GM13976 (cell line): ENCODE measurements around the gene TCP1.
A peak's percentile ranks its signal among the peaks of the same experiment; 100 is the strongest.

Experiments
- DNase-seq: peaks from one replicate; pipeline ENCODE4 v3.0.0; 2012; ENCODE audit warnings: low spot score
- in situ Hi-C: fragments of 300-500 bp; cut with MboI; formaldehyde crosslinking; loops from one replicate; pipeline ENCODE4 v1.12.0; 2022; ENCODE audit warnings: low sequenced_read_pairs, mixed read lengths, inconsistent platforms; ENCODE audit not compliant: unreplicated experiment
- TF ChIP-seq, protein P1 (sequence below): IDR thresholded peaks from 2 replicates; pipeline ENCODE4 v1.5.1; 2012; ENCODE audit warnings: borderline replicate concordance, mild to moderate bottlenecking; ENCODE audit not compliant: insufficient read depth; ENCODE audit errors: extremely low read depth, missing control alignments, control extremely low read depth

TCP1 gene

DNA sequence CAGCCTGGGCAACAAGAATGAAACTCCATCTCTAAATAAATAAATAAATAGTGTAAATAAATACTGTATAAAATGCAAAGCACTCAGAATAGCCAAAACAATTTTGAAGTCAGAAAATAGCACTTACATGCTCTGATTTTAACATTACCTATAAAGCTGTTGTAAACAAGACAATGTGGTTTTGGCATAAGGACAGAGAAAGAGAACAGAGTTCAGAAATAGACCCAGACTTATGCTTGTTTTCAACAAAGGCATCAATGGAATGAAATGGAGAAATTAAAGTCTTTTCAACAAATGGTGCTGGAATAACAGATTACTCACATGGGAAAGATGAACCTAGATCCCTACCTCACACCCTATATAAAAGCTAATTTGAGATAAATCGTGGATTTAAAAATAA lies 17.2 kb downstream of the TCP1 start:
- no peak for DNase-seq
- TF ChIP-seq, protein P1, sequence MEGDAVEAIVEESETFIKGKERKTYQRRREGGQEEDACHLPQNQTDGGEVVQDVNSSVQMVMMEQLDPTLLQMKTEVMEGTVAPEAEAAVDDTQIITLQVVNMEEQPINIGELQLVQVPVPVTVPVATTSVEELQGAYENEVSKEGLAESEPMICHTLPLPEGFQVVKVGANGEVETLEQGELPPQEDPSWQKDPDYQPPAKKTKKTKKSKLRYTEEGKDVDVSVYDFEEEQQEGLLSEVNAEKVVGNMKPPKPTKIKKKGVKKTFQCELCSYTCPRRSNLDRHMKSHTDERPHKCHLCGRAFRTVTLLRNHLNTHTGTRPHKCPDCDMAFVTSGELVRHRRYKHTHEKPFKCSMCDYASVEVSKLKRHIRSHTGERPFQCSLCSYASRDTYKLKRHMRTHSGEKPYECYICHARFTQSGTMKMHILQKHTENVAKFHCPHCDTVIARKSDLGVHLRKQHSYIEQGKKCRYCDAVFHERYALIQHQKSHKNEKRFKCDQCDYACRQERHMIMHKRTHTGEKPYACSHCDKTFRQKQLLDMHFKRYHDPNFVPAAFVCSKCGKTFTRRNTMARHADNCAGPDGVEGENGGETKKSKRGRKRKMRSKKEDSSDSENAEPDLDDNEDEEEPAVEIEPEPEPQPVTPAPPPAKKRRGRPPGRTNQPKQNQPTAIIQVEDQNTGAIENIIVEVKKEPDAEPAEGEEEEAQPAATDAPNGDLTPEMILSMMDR, result no peak
- in situ Hi-C loops, result no loop called here

DNA sequence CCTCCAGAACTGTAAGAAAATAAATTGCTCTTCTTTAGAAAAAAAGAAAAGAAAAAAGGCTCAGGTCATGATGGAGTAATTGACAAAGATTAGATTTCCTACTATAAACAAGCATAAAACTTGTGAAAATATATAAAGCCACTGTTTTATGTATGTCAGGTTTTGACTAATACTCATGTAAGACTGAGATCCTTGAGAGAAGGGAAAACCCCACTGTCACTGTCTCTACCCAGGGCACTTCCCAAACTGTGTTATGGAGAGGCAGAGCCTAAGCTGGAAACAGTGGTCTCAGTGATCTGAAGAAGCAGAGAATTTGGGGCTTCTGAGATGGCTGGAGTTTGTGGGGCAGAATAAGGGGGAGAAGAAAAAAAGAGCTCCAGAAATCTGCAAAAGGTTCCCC lies 19.9 kb downstream of the TCP1 start:
- TF ChIP-seq, protein P1, result no peak
- DNase-seq, result no peak
- in situ Hi-C loops, result no loop called here

DNA sequence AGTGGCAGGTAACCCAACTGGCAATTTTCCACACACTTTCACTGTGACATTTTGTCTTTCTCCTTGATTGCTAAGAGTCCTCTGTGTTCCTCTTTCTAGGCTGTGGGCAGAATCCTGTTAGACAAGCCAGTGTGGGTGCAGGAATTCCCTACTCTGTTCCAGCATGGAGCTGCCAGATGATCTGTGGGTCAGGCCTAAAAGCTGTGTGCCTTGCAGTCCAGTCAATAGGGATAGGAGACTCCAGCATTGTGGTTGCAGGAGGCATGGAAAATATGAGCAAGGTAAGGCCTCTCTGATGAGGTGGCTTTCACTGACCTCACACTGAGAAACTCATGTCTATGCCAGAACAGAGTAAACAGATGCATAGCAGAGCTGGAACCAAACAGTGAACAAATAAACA lies 22.5 kb downstream of the TCP1 start:
- TF ChIP-seq, protein P1, result no peak
- DNase-seq, result no peak
- in situ Hi-C loops, result no loop called here

DNA sequence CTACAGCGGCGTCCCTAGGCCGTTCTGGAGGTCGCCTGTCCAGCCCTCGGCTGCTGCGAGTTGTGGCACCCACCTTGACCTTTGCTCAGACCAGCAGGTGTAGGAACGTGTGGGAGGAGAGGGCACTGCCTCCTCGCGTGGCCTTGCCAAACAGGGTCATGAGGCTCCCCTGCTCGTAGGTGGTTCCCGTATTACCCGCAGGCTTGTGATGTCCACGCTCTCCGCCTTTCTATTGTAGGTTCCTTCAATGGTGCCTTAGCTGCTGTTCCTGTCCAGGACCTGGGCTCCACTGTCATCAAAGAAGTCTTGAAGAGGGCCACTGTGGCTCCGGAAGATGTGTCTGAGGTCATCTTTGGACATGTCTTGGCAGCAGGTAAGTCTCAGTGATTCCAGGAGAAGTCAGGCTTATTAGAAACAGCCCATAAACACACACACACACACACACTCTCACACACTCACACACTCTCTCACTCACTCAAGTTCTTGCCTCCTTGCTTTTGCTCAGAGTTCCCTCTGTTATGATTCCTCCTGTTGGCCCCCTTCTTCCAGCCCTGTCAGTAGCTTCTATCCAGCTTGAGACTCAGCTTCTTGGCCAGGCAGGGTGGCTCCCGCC lies 26.6 kb downstream of the TCP1 start:
- TF ChIP-seq, protein P1, result no peak
- DNase-seq, result peak; percentile 53
- in situ Hi-C loops, result no loop called here

DNA sequence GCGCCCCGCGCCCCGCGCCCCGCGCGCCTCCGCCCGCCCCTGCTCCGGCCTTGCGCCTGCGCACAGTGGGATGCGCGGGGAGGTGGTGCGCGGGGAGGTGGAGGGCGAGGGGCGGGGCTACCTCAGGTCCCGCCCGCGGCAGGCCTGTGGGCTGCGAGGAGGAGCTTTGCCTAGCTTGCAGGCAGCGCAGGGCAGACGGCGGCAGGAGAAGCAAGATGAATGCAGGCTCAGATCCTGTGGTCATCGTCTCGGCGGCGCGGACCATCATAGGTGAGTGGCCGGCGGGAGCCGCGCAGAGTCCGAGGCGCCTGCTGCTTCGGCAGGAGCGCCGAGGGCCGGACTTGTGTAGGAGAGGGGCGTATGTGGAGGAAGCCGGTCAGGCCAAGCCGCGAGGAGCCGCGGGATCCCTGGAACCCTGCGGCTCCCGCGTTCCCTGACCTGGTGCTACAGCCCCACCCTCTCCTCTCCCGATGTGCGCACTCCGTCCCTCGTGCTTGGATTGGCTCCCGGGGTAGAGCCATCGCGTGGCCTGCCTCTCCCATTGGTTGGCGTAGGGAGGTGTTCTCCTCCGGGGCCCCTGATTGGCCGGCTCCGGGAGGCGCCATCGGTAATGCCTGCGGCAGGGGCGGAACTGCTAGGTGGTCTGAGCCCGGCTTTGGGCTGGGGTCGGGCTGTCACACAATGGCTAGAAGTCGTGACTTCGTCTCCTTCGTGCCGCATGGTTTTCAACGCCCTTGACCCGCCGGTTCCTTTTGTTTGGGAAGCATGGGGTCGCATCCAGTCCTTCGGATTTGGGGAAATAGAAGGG lies 27.3 kb downstream of the TCP1 start, which contains the start of gene ACAT2:
Gene ACAT2, plus strand, starts transcription at position 173 of the 808 bp plus-strand sequence. Its CDS starts 43 bp downstream, at position 216.
- TF ChIP-seq, protein P1, result no peak
- in situ Hi-C loops, result no loop called here
- peak; percentile 98 for DNase-seq

DNA sequence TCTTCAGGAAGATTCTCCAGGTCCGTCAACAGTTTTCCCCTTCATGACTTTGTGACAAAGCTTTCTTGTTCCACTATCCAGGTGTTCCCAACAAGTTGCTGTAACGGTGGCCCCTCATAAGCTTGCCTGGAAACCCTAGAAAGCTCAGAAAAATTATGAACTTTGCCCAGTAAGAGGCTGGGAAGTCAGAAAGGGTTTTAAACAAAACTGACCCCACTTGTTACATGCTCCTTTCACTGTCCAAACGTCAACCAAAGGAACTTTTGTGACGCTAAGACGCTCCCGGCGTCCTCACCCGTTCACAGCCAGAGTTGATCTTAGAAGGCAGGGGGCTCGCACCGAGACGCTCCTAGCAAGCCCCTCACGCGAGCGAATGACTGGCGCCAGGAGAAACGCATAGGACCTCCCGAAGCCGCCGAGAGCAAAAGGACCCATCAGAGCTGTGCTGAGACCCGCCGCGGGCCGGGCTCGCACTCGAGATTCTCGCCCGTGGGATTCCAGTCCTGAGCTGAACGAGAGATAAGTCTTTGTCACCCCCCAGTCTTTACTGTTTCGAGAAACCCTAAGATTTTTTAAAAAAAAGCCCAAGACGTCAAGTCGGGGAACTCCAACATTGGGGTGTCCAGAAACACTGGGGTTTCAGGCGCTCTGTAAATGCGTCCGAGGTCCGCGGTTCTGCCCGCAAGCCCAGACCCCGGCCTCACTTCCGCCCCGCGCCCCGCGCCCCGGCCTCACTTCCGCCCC lies 28.1 kb downstream of the TCP1 start:
- in situ Hi-C loops, result no loop called here
- TF ChIP-seq, protein P1, result no peak
- DNase-seq, result peak; percentile 43
